ENCODE measurements around the gene BICRA.
"Not testable (repeated sequence)": the region's sequence is repeated elsewhere in the genome, so short reads cannot be mapped to it uniquely, and the experiment has no call there.

The BICRA gene

DNA sequence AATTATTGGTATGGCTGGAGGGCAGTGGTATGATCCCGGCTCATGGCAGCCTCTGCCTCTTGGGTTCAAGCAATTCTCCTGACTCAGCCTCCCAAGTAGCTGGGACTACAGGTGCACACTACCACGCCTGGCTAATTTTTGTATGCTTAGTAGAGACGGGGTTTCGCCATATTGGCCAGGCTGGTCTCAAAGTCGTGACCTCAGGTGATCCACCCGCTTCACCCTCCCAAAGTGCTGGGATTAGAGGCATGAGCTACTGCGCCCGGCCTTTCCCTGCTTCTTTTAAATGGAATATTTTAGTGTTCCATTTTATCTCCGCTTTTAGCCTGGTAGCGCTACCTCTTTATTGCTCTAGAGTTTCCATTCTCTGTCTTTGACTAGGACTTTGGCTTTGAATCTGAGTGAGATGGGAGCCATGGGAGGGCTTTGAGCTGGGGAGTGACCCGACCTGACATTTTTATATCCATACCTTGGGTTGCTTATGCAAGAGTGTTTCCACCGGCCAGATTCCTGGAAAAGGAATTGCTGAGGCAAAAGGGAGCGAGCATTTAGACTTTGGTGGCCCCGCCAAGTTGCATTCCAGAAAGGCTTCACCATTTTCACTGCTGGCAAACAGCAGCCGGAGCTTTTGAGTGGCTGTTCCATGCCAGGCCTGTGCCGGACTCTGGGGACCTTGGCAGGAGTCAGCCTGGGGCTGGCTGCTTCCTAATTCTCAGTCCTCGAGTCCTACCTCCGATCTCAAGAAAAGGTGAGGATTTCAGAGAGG, 22.9 kb downstream of the BICRA start:
- no peak for DNase-seq (ENCODE audit: low spot score)

DNA sequence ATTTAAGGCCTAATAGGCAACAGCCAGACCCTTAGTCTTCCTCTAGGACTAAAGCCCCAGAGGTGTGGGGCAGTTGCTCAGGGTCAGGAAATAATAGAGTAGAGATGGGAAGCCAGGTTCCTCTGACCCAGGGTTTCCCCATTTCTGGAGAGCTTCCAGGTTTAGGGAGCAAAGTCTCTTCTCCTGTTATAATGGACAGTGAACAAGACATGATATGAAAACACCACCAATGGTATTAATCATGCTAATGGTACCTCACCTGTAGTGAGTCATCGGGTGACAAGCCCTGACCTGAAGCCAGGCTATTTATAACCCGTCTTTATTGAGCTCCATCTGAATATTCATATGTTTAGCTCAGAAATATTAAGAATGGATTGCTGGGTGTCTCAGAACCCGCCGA, 24.6 kb downstream of the BICRA start:
- DNase-seq (ENCODE audit: low spot score): no peak

GRCh38 chr19:47633996-47634395, 25.1 kb downstream of the BICRA start:
- no peak for DNase-seq (ENCODE audit: low spot score)

- DNase-seq (ENCODE audit: low spot score): not testable (repeated sequence)
These were observed 26.3 kb downstream of the BICRA start for GRCh38 chr19:47635152-47635754.

GRCh38 chr19:47637550-47637949, 28.6 kb downstream of the BICRA start:
- no peak for DNase-seq (ENCODE audit: low spot score)

GRCh38 chr19:47641891-47642485, 33.1 kb downstream of the BICRA start:
- no peak for DNase-seq (ENCODE audit: low spot score)

GRCh38 chr19:47643281-47643680, 34.3 kb downstream of the BICRA start:
- no peak for DNase-seq (ENCODE audit: low spot score)

DNA sequence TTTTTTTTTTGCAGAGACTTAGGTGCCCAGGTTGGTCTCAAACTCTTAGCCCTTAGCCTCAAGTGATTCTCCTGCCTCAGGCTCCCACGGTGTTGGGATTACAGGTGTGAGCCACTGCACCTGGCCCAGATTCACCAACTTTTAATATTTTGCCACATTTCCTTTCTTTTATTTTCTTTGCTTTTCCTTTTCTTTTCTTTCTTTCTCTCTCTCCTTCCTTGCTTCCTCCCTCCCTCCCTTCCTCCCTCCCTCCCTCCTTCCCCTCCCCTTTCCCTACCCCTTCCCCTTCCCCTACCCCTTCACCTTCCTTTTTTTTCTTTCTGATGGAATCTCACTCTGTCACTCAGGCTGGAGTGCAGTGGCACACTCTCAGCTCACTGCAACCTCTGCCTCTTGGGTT, 35.3 kb downstream of the BICRA start:
- no peak for DNase-seq (ENCODE audit: low spot score)

DNA sequence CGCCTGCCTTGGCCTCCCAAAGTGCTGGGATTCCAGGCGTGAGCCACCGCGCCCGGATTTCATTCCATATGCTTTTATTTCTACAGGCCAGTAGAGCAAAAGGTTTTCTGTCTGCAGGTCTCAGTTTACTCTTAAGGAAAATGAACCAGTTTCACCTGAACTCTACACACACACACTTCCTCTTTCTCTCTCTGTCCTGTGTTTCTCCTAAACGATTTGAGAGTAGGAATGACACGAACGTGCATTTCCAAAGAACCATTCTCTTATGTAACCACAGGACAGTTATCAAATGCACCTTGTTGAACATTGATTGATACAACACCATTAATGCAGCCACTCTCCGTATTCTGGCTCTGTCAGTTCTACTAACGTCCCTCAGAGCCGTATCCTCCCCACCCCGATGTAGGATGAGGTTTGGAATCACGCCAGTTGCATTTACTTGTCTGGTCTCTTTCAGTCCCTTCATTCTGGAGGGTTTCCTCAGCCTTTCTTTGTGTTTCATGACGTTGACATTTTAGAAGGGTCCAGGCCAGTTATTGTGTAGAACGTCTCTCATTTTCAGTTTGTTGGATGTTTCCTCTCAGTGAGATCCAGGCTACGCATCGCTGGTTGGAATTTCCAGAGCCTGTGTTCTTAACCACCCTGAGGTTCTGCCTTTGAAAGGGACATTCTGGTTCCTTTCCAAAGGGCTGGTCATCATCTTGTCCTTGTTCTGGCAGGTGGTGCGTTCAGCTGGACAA, 36.0 kb downstream of the BICRA start:
- DNase-seq (ENCODE audit: low spot score): no peak

- DNase-seq (ENCODE audit: low spot score): no peak
These were observed 38.0 kb downstream of the BICRA start for GRCh38 chr19:47646924-47647323.

- no peak for DNase-seq (ENCODE audit: low spot score)
These were observed 40.7 kb downstream of the BICRA start for GRCh38 chr19:47649588-47649987.

DNA sequence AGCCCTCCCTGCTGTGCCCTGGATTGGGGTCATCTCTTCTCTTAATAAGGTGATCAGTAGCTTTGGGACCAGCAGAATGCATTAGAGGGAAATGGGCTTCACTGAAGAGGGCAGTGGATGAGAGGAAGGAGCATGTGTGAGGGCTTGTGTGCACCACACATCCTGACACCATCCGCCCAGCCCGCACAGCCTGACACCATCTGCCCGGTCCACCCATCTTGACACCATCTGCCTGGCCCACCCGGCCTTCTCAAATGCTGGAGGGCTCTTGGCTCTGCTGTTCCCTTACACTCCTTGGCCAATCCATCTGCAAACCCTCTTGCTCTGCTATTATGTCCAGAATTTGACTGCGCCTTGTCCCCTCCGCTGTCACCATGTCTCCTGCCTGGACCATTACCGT, 41.8 kb downstream of the BICRA start:
- no peak for DNase-seq (ENCODE audit: low spot score)

GRCh38 chr19:47651132-47651531, 42.2 kb downstream of the BICRA start:
- DNase-seq (ENCODE audit: low spot score): no peak

GRCh38 chr19:47651691-47652090, 42.8 kb downstream of the BICRA start:
- no peak for DNase-seq (ENCODE audit: low spot score)

- no peak for DNase-seq (ENCODE audit: low spot score)
These were observed 43.4 kb downstream of the BICRA start for GRCh38 chr19:47652285-47652684.

- no peak for DNase-seq (ENCODE audit: low spot score)
These were observed 44.9 kb downstream of the BICRA start for GRCh38 chr19:47653856-47654255.

- DNase-seq (ENCODE audit: low spot score): no peak
These were observed 48.8 kb downstream of the BICRA start for GRCh38 chr19:47657719-47658118.

GRCh38 chr19:47658431-47659348, 49.8 kb downstream of the BICRA start:
- no peak for DNase-seq (ENCODE audit: low spot score)

DNA sequence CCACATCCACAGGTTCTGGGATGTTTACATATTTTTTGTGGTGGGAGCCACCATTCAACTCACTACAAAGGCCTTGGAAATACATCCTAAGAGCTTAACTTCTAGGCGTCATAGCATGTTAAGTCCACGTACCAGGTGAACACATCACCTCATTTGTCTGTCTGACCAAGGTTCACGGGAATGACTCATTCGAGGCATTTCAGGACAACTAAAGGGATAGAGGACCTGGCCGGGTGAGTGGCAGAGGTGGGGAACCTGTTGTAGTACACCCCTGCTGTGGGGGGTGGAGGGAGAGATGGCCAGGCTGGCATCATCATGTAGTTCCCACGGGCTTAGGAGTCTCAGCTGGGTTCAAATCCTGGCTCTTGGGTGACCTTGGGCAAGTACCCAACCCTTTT, 51.5 kb downstream of the BICRA start:
- DNase-seq (ENCODE audit: low spot score): no peak

- DNase-seq (ENCODE audit: low spot score): no peak
These were observed 52.2 kb downstream of the BICRA start for GRCh38 chr19:47661161-47661560.

GRCh38 chr19:47661611-47662010, 52.7 kb downstream of the BICRA start:
- DNase-seq (ENCODE audit: low spot score): no peak

DNA sequence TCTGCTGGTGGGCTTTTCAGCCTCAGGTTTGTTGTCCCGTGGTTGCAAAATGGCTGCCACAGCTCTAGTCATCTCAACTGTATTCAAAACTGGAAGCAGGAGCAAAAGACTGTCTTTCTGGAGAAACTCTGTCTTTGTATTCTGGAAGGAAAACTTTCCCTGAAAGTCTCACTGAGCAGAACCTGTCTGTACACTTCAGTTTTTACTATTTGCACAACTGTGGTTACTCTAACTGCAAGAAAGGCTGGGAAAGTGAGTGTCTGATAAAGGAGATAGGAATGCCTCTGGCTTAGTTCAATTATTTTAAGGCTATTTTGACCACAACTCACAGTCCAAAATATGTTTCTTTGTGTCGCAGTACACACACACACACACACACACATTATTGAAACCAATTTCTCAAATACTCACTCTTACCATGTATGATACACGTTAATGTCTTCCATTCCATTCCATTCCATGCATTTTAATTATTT, 54.5 kb downstream of the BICRA start:
- no peak for DNase-seq (ENCODE audit: low spot score)
